Activated naive CD4-positive, alpha-beta T cell treated with anti-CD3 and anti-CD28 coated beads, Interleukin-2, amount 50 U/mL, for 16 hours (primary cell): Measurements from ENCODE around the gene SFSWAP.
"Not testable (repeated sequence)": the region's sequence is repeated elsewhere in the genome, so short reads cannot be mapped to it uniquely, and the experiment has no call there.

Experiments used
- DNase-seq: peaks from one replicate; pipeline ENCODE4 v3.0.0-alpha.2; 2020

The SFSWAP gene

GRCh38 chr12:131794573-131794972 is 83.7 kb downstream of the SFSWAP start:
- no peak for DNase-seq

GRCh38 chr12:131795064-131795463 is 84.2 kb downstream of the SFSWAP start:
- no peak for DNase-seq

DNA sequence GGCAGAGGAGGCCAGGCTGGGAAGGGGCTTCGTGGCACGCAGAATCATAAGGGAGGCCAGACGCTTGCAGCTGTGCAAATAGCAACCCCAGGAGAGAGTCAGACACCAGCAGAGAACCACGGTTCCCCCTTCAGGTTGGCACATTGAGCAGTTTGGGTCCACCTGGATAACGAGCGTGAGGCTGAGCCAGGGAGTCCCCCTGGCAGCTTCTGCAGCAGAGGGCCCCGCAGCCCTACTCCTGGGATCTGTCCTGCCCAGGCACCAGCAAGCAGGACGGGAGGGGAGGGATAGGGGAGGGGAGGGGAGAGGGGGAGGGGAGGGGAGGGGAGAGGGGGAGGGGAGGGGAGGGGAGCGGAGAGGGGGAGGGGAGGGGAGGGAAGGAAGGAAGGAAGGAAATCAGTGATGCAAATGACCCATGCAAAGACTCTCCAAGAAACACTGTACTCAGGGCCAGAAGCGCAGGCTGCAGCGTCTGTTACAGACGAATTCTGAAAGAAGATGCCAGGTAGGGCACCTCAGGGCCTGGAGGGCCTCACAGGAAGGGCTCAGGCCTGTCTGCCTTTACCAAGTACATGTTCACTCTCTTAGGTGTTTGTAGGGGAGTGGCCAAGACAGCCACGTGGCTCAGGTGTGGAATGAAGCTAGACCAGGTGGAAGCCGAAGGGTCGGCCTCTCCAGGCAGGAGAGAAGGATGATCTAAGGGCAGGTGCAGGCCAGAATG is 85.0 kb downstream of the SFSWAP start:
- no peak for DNase-seq

DNA sequence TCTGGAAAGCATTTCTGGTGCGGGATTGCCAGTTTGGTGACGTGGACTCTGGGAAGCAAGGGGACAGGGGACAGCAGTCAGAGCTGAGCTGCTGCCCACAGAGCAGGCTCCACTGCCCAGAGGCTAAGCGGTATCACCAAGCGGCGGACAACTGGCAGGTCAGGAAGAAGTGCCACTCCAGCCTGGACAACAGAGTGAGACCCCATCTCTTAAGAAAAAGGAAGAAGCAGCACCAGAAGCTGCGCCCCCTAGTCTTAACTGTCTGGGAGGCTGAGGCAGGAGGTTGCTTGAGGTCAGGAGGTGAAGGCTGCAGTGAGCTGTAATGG is 85.5 kb downstream of the SFSWAP start:
- no peak for DNase-seq

DNA sequence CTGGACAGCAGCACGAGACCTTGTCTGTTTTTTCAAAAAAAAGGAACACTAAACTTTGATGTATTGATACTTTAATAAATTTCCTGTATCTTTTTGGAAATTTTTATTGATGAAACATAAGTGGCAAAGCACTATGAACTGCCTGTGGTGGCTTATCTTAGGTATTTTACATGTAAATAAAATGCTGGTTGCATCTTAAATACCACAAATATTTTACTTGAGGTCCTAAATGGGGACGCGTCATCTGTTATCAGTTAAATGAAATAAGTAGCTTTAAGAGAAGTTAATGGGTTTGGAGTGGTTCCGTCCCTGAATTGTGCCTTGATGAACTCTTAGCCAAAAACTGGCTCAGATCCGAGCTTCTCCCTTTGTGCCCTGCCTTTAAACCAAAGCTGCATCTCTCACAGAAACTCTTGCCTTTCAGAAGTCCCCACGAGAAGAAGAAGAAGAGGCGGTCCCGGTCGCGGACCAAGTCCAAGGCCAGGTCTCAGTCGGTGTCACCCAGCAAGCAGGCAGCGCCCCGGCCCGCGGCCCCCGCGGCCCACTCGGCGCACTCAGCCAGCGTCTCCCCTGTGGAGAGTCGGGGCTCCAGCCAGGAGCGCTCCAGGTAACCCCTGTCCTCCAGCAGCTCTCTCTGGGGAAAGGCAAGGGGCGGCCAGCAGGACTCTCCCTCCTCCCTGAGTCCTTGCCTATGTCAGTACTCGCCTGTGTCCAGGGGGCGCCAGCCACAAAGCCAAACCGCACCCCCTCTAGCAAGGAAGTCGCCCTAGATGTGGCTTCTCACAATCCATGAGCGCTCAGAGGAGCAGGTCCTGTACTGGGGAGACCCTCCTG is 86.1 kb downstream of the SFSWAP start:
- DNase-seq, result no peak

DNA sequence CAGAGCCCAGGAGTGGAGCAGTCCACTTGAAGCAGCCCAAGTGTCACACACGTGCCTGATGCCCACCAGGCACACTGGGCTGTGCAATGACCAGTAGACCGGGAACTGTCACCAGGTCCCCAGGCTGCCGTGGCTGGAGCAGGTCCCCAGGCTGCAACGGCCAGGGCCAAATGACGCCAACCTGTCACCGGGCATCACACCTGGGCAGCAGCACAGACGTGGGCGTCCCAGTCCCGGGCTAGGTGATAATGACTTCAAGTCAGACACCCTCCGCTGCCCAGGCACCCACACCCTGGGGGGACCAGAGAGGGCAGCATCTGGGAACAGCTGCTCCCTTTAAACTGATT is 86.7 kb downstream of the SFSWAP start:
- DNase-seq, result no peak

DNA sequence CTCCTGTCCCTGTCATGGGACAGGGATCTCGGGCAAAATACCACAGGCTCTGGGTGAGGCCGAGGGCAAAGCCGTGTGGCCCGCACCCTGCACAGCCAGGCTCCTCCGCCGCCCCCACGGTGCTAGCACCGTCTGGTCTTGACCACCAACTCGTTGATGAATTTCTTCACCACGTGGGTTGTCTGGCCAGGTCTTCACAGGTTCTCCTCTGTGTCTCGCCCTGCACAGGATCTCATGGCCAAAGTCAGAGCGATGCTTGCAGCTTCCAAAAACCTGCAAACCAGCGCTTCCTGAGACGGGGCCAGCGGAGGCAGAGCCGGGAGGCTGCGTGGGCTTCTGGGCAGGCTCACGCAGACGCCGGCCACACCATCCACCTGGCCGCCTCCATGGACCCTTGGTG is 88.3 kb downstream of the SFSWAP start:
- DNase-seq, result no peak

- DNase-seq, result no peak
These were observed 89.1 kb downstream of the SFSWAP start for GRCh38 chr12:131799828-131800593.

DNA sequence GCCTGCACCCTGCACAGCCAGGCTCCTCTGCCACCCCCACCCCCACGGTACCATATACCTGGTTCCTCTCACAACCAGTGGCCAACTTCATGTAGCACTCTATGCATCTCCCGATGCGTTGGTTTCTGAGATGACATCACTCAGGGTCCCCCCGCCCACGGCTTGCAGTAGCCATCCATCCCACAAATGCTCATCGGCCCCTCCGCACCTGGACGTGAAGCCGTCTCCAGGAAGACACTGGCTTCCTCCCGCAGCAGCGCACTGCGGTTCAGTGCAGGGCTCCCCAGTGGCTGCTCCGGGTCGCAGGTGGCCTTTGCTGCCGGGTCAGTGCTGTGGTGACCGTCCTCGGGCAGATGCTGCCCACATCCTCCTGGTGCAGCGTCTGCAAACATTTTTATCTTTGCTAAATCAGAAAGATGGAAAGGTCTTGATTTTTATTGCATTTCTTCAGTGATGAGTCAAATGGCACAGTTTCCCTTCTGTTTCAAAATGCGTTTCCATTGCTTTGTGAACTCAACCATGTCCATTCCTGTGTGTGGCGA is 89.8 kb downstream of the SFSWAP start:
- DNase-seq, result no peak

- no peak for DNase-seq
These were observed 90.5 kb downstream of the SFSWAP start for GRCh38 chr12:131801254-131801866.

DNA sequence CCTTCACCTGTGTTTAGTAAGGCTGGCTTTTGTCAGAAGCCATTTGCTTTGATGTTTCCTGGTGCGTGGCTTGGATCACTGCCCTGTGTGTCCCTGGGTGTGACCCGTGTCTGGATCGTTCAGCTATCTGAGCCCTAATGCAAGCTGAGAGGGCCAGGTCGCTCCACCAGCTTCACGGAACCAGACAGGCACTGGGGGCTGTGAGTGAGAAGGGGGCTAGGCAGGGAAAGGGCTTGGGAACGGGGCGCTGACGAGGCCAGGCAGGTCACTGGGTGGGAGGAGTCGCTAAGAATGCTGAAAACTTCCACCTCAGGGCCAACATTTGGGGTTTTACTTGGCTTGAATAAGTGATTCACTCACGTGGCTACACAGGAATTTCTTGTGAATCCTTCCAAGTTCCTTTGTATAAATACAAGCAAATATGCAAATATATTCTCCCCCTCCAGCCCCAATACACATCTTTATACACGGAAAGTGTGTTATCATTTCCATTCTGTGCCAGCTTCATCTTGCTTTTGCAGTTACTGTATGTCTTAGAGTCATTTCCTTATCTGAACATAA is 93.2 kb downstream of the SFSWAP start:
- no peak for DNase-seq

- DNase-seq, result no peak
These were observed 94.5 kb downstream of the SFSWAP start for GRCh38 chr12:131805421-131805820.

- no peak for DNase-seq
These were observed 95.8 kb downstream of the SFSWAP start for GRCh38 chr12:131806674-131807073.

GRCh38 chr12:131808744-131809371 is 98.0 kb downstream of the SFSWAP start:
- peak; percentile 28 for DNase-seq

- DNase-seq, result not testable (repeated sequence)
These were observed 98.8 kb downstream of the SFSWAP start for GRCh38 chr12:131809476-131810254.

DNA sequence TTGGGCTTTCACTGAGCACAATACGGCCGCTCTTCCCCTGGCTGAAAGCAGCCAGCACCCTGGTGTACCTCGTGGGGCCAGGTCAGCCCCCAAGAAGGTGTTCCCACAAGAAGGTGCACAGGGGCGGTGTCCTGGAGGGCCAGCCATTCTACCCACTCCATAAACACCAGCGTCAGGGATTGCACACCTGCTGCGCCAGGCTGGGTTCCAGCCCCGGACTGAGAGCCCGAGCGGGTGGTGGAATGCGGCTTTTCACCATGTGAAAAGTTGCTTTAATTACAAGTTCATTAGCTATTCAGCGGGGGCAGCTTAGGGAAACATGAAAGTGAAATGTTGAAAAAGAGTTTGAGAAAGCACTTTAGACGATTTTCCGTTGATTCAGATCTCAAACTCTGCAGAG is 99.8 kb downstream of the SFSWAP start:
- no peak for DNase-seq

DNA sequence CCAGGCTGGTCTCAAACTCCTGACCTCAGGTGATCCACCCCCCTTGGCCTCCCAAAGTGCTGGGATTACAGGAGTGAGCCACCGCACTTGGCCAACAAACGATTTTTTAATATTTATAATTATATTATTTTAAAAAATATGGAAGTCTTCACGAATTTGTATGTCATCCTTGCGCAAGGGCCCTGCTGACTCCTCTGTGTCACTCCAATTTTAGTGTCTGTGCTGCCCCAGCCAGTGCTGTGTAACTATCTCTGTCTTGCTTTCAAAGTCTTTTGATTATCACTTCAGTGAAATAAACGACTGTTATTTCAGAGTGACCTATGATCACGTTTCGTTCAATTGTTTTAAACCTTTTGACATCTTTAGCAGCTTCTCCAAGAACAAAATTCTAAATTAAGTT is 104.2 kb downstream of the SFSWAP start:
- DNase-seq, result no peak

DNA sequence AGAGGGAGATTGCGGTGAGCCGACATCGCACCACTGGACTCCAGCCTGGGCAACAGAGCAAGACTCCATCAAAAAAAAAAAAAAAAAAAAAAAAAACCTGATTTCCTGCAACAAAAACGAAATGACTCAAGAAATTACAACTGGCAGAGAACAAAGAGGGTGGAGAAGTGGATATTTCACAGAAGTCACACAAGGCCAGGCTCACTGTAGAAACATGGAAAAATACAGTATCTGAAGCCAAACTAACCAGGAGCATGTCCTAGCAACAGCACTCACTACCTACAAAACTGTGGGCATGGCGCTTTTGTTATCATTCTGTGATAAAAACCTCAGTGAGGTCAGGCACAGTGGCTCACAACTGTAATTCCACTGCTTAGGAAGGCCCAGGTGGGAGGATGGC is 105.6 kb downstream of the SFSWAP start:
- DNase-seq, result no peak

- no peak for DNase-seq
These were observed 106.4 kb downstream of the SFSWAP start for GRCh38 chr12:131817241-131817640.

DNA sequence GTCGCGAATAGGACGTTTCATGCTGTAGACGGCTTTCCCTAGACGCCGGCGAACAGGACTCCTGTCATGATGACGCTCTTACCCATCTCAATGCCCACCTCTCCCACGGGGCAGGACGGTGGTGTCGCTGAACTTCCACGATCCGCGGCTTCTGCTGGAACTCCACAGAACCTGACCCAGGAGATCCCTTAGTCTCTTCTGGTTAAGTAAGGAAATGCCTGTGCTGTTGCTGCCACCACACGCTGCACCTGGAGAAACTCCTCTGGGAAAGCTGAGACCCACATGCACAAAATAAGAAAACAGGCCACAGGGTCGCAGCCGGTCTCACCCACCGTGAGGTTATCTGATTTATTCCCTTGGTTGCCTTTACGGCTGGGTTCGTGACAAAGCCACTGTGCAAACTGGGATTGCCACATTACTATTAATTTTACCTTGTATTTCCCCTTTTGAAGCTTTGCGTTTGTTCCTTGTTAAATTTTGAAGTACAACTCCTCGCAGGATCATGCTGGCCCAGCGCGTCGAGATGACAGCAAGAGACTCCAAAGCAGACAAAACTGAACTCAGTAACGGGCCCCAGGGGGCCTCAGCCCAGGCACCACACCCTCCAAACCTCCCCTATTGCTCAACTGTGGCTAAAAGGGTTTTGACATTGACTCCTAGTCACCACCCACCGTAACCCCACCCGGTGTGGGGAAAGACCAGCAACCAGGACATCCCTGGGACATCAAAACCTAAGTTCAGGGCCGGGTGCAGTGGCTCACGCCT is 108.1 kb downstream of the SFSWAP start:
- no peak for DNase-seq

DNA sequence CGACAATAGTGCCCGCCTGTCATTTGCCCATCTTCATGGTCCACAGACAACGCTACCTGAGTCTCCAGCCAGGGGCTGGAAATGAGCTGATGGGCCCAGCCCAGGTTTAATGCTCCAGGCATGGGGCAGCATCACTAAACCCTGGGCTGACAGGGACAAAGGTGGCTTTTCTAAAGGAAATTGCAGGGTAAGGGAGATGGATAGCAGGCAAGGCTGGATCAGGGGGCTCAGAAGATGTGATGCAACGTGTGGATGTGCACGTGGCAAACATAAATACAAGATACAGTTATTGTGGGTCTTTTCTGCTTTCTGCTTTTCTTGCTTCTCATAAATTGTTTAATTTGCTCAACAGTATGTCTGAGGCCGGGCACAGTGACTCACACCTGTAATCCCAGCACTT is 113.6 kb downstream of the SFSWAP start:
- no peak for DNase-seq
